Natural killer cell (primary cell): ENCODE measurements around the gene SLC46A1. TPM values are rescaled to one million over a fixed set of nuclear protein-coding genes. Genes with fewer than 3 reads are reported as not detected.

ENCODE experiments used
- ATAC-seq, 3 donors: fragments of 150-1000 bp in 2 of 3; fragments of 200-7000 bp in 1 of 3; cut with Tn5 transposase; 1 replicate in 1 of 3; 2 replicates in 2 of 3; pipeline ENCODE4 v1.10.0; 2021; ENCODE audit warnings: mild to moderate bottlenecking in 2 of 3, moderate library complexity in 2 of 3
- DNase-seq, 2 donors: peaks; one replicate each; pipeline versions ENCODE4 v3.0.0 to v3.0.0-alpha.2; 2013 to 2021; ENCODE audit warnings: mixed read lengths in 1 of 2
- H3K27ac ChIP-seq: one replicate; pipeline ENCODE4 v1.5.1; 2013; ENCODE audit warnings: mild to moderate bottlenecking, low read length
- H3K27me3 ChIP-seq: one replicate; pipeline ENCODE4 v1.6.1; 2013; ENCODE audit warnings: low read length; ENCODE audit not compliant: control insufficient read depth, insufficient read depth
- H3K36me3 ChIP-seq: one replicate; pipeline ENCODE4 v1.6.1; 2013; ENCODE audit warnings: low read length; ENCODE audit not compliant: control insufficient read depth, insufficient read depth
- H3K4me1 ChIP-seq: one replicate; pipeline ENCODE4 v1.6.1; 2013; ENCODE audit warnings: low read length; ENCODE audit not compliant: control insufficient read depth, insufficient read depth
- H3K4me3 ChIP-seq: one replicate; pipeline ENCODE4 v1.5.1; 2013; ENCODE audit warnings: low read length
- H3K9me3 ChIP-seq: one replicate; pipeline ENCODE4 v1.6.1; 2013; ENCODE audit warnings: low read length; ENCODE audit not compliant: control insufficient read depth, insufficient read depth
- H3K27ac Mint-ChIP-seq, 2 donors: one replicate each; pipeline ENCODE4 v1.8.0; 2022; ENCODE audit warnings: mild to moderate bottlenecking in 2 of 2, mixed read lengths in 2 of 2, moderate library complexity in 1 of 2
- H3K27me3 Mint-ChIP-seq, 2 donors: one replicate each; pipeline ENCODE4 v1.8.0; 2022; ENCODE audit warnings: low read depth in 2 of 2, mixed read lengths in 2 of 2
- H3K36me3 Mint-ChIP-seq: one replicate; pipeline ENCODE4 v1.8.0; 2022; ENCODE audit warnings: mixed read lengths
- H3K4me1 Mint-ChIP-seq, 2 donors: one replicate each; pipeline ENCODE4 v1.8.0; 2022; ENCODE audit warnings: mixed read lengths in 2 of 2
- H3K4me3 Mint-ChIP-seq: one replicate; pipeline ENCODE4 v1.8.0; 2022; ENCODE audit warnings: mild to moderate bottlenecking, moderate library complexity, mixed read lengths
- H3K9me3 Mint-ChIP-seq, 2 donors: one replicate each; pipeline ENCODE4 v1.8.0; 2022; ENCODE audit warnings: mixed read lengths in 2 of 2
- WGBS: methylation state at CpG from one replicate; pipeline ENCODE4 v1.1.7; 2013; ENCODE audit warnings: missing lambda C conversion rate; ENCODE audit not compliant: insufficient coverage; 5-methylcytosine and 5-hydroxymethylcytosine counted together
- intact Hi-C: fragments of 100-400 bp; cut with micrococcal nuclease; formaldehyde crosslinking; loops from one replicate; pipeline ENCODE4 v1.14.2; 2022
- total RNA-seq, 4 donors: library from RNA; stranded (reverse); fragments of 120-200 nt in 1 of 4; gene quantifications; one replicate each; pipeline versions ENCODE4 v1.2.3 to v1.2.4, GENCODE V29; 2013 to 2022
- TF ChIP-seq, protein P1 (sequence below): fragments of 200-600 bp; IDR thresholded peaks from one replicate; pipeline ENCODE4 v1.8.0; 2022; ENCODE audit warnings: antibody characterized with exemption

The SLC46A1 gene
- total RNA-seq, 3 donors from 2014 or later (not counting 1 experiment from before 2014, with no cell fraction given), result 0.54 to 0.84 (median 0.55) TPM

DNA sequence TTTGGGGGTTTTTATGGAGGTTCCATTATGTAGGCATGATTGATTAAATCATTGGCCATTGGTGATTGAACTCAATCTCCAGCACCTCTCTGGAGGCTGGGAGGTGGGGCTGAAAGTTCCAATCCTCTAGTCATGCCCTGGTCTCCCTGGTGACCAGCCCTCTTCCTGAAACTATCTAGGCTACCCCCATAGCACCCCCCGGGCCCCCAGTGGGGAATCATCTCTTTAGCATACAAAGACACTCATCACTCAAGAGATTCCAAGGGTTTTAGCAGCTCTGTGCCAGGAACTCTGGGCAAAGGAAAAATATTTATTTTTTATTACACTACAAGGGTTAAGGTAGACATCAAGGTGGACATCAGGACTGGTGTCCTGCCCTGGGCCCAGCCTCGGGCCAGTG, 10.6 kb downstream of the SLC46A1 start:
- peaks cover 47% of the 10 kb centered on the region for H3K36me3 ChIP-seq
- no peak overlapping the region for H3K27ac Mint-ChIP-seq
- TF ChIP-seq, protein P1, sequence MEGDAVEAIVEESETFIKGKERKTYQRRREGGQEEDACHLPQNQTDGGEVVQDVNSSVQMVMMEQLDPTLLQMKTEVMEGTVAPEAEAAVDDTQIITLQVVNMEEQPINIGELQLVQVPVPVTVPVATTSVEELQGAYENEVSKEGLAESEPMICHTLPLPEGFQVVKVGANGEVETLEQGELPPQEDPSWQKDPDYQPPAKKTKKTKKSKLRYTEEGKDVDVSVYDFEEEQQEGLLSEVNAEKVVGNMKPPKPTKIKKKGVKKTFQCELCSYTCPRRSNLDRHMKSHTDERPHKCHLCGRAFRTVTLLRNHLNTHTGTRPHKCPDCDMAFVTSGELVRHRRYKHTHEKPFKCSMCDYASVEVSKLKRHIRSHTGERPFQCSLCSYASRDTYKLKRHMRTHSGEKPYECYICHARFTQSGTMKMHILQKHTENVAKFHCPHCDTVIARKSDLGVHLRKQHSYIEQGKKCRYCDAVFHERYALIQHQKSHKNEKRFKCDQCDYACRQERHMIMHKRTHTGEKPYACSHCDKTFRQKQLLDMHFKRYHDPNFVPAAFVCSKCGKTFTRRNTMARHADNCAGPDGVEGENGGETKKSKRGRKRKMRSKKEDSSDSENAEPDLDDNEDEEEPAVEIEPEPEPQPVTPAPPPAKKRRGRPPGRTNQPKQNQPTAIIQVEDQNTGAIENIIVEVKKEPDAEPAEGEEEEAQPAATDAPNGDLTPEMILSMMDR, result no peak
- H3K9me3 ChIP-seq, result no peaks in the 10 kb centered on the region
- H3K27me3 Mint-ChIP-seq, result no peaks in the 10 kb centered on the region
- H3K27me3 ChIP-seq, result no peaks in the 10 kb centered on the region
- H3K4me3 ChIP-seq, result no peak overlapping the region
- DNase-seq, result no peak
- no peak overlapping the region for H3K27ac ChIP-seq
- H3K9me3 Mint-ChIP-seq, result no peaks in the 10 kb centered on the region
- H3K4me1 ChIP-seq, result no peaks in the 10 kb centered on the region
- H3K4me3 Mint-ChIP-seq, result no peak overlapping the region
- intact Hi-C loops, result no loop called here
- peaks cover 9% of the 10 kb centered on the region for H3K36me3 Mint-ChIP-seq
- ATAC-seq, result no peak
- H3K4me1 Mint-ChIP-seq, result no peaks in the 10 kb centered on the region
- WGBS, result 63% methylated on average over 2 of the region's 2 CpGs

DNA sequence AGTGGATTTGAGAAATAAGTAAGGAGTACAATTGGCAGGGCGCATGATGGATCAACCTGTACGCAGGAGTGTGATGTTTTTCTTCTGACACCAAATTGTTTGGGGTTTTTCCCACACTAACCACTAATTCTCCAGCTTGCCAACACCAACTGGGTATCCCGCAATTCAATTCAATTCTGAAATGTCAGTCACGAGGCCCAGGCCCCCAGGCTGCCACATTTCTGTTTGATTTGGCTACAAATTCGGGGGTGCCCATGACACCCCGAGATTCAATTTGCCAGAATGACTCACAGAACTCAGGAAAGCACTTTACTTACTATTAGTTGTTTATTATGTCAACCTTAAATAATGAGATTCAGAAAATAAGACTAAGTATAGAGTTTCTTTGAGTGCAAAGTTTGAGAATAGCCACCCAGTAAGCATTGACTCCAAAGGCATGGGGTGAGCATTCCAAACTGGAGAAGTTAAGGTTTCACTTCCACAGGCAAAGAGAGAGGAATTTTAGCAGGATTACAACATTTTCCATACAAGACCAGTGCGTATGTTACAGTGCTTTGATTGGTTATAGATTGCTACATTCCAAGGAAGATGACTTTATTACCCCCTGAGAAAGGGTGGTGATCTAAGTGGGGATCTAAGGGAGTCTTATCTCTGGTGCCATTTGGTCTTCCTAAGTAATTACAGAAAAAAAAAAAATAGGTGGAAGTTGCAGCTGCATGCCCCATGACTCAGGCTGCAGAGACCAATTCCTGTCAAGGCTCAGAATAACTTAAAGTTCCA, 11.5 kb downstream of the SLC46A1 start:
- H3K36me3 Mint-ChIP-seq, result peaks cover 16% of the 10 kb centered on the region
- Histone ChIP-seq H3K27ac (no peak overlapping the region), H3K27me3 (no peaks in the 10 kb centered on the region), H3K4me3 (no peak overlapping the region), H3K9me3 (no peaks in the 10 kb centered on the region), H3K36me3 (peaks cover 54% of the 10 kb centered on the region), H3K4me1 (no peaks in the 10 kb centered on the region)
- no peaks in the 10 kb centered on the region for H3K9me3 Mint-ChIP-seq
- ATAC-seq (no peak), DNase-seq (no peak)
- WGBS, result 93% methylated on average over 5 of the region's 7 CpGs
- no peak overlapping the region for H3K4me3 Mint-ChIP-seq
- no peaks in the 10 kb centered on the region for H3K4me1 Mint-ChIP-seq
- H3K27ac Mint-ChIP-seq, result no peak overlapping the region
- intact Hi-C loops, result no loop called here
- TF ChIP-seq, protein P1, result no peak
- no peaks in the 10 kb centered on the region for H3K27me3 Mint-ChIP-seq

DNA sequence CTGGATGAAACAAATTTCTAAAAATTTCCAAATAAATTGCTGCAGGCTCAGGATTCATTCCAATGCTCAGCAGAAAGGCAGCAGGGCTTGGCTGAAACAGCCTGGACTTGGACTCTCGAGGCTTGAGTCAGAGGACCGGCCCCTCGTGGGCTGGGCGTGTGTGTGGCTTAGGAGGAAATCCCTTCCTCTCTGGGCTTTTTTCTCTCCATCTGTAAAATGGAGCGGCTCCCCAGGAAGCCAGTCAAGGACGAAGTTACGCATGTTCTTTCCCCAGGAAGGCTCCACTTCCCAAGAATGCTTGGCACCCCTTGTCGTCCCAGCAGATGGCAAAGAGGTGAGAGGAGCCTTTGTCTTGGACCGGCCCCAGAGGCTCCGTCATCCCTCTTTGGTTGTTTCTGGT, 13.5 kb downstream of the SLC46A1 start:
- Mint-ChIP-seq H3K9me3 (no peaks in the 10 kb centered on the region), H3K4me3 (no peak overlapping the region), H3K36me3 (peaks cover 16% of the 10 kb centered on the region), H3K4me1 (peaks cover 0 to 4% of the 10 kb centered on the region in 2 donors), H3K27me3 (no peaks in the 10 kb centered on the region), H3K27ac (no peak overlapping the region)
- Histone ChIP-seq H3K27ac (no peak overlapping the region), H3K9me3 (no peaks in the 10 kb centered on the region), H3K36me3 (peaks cover 62% of the 10 kb centered on the region), H3K4me3 (no peak overlapping the region), H3K27me3 (no peaks in the 10 kb centered on the region), H3K4me1 (no peaks in the 10 kb centered on the region)
- DNase-seq (no peak), ATAC-seq (no peak)
- TF ChIP-seq, protein P1, result no peak
- intact Hi-C loops, result no loop called here
- WGBS, result 97% methylated on average over 10 of the region's 10 CpGs

DNA sequence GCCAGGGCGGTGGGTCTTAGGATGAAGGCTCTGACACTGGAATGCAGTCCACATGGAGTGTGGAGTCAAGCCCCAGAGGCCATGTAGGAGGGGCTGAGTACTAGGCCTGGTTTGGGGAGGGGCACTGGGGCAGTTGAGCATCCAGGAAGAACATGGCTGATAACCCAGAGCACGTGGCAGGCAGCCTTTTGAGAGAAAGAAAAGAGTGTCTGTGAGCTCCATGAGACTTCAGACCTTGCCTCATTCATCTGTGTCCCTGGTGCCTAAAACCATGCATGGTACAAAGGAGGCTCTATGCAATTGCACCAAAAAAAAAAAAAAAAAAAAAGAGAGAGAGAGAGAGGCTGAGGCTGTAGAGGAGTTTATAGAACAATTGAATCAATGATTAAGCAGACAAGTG, 14.6 kb downstream of the SLC46A1 start:
- Mint-ChIP-seq H3K36me3 (peaks cover 16% of the 10 kb centered on the region), H3K9me3 (no peaks in the 10 kb centered on the region), H3K27me3 (no peaks in the 10 kb centered on the region), H3K4me1 (peaks cover 0 to 6% of the 10 kb centered on the region in 2 donors), H3K4me3 (no peak overlapping the region), H3K27ac (no peak overlapping the region)
- H3K27me3 ChIP-seq, result no peaks in the 10 kb centered on the region
- peaks cover 52% of the 10 kb centered on the region for H3K36me3 ChIP-seq
- H3K4me1 ChIP-seq, result no peaks in the 10 kb centered on the region
- no peak for DNase-seq
- no peak overlapping the region for H3K27ac ChIP-seq
- 72% methylated on average over 2 of the region's 2 CpGs for WGBS
- no peak overlapping the region for H3K4me3 ChIP-seq
- intact Hi-C loops, result no loop called here
- no peak for ATAC-seq
- no peaks in the 10 kb centered on the region for H3K9me3 ChIP-seq
- TF ChIP-seq, protein P1, result no peak
